Measurements from ENCODE around the gene DPYSL4. TPM values are rescaled to one million over a fixed set of nuclear protein-coding genes. Genes with fewer than 3 reads are reported as not detected.
"Not testable (repeated sequence)": the region's sequence is repeated elsewhere in the genome, so short reads cannot be mapped to it uniquely, and the experiment has no call there.

The DPYSL4 gene
- total RNA-seq, 1 experiment from 2014 or later: 22.4 TPM

- no peak for DNase-seq (ENCODE audit: low read depth)
These were observed 37.5 kb upstream of the DPYSL4 start for GRCh38 chr10:132149271-132149670.

- no peak for DNase-seq (ENCODE audit: low read depth)
These were observed 36.8 kb upstream of the DPYSL4 start for GRCh38 chr10:132149917-132150316.

GRCh38 chr10:132150777-132151176 is 36.0 kb upstream of the DPYSL4 start:
- no peak for DNase-seq (ENCODE audit: low read depth)

GRCh38 chr10:132151286-132151950 is 35.3 kb upstream of the DPYSL4 start:
- no peak for DNase-seq (ENCODE audit: low read depth)

- no peak for DNase-seq (ENCODE audit: low read depth)
These were observed 34.7 kb upstream of the DPYSL4 start for GRCh38 chr10:132151951-132152505.

GRCh38 chr10:132152896-132153580 is 33.7 kb upstream of the DPYSL4 start:
- no peak for DNase-seq (ENCODE audit: low read depth)

- no peak for DNase-seq (ENCODE audit: low read depth)
These were observed 33.0 kb upstream of the DPYSL4 start for GRCh38 chr10:132153616-132154217.

- DNase-seq (ENCODE audit: low read depth): no peak
These were observed 32.3 kb upstream of the DPYSL4 start for GRCh38 chr10:132154440-132154839.

- DNase-seq (ENCODE audit: low read depth): no peak
These were observed 31.8 kb upstream of the DPYSL4 start for GRCh38 chr10:132154931-132155330.

GRCh38 chr10:132155723-132156381 is 30.9 kb upstream of the DPYSL4 start:
- DNase-seq (ENCODE audit: low read depth): no peak

- no peak for DNase-seq (ENCODE audit: low read depth)
These were observed 30.4 kb upstream of the DPYSL4 start for GRCh38 chr10:132156382-132156781.

- DNase-seq (ENCODE audit: low read depth): no peak
These were observed 29.6 kb upstream of the DPYSL4 start for GRCh38 chr10:132157101-132157500.

GRCh38 chr10:132158122-132158741 is 28.5 kb upstream of the DPYSL4 start:
- no peak for DNase-seq (ENCODE audit: low read depth)

- DNase-seq (ENCODE audit: low read depth): no peak
These were observed 27.9 kb upstream of the DPYSL4 start for GRCh38 chr10:132158823-132159222.

- not testable (repeated sequence) for DNase-seq (ENCODE audit: low read depth)
These were observed 27.2 kb upstream of the DPYSL4 start for GRCh38 chr10:132159302-132160230.

- DNase-seq (ENCODE audit: low read depth): not testable (repeated sequence)
These were observed 26.5 kb upstream of the DPYSL4 start for GRCh38 chr10:132160231-132160630.

- not testable (repeated sequence) for DNase-seq (ENCODE audit: low read depth)
These were observed 25.7 kb upstream of the DPYSL4 start for GRCh38 chr10:132160834-132161622.

GRCh38 chr10:132162021-132162531 is 24.7 kb upstream of the DPYSL4 start:
- no peak for DNase-seq (ENCODE audit: low read depth)

- DNase-seq (ENCODE audit: low read depth): no peak
These were observed 24.0 kb upstream of the DPYSL4 start for GRCh38 chr10:132162590-132163277.
